Muscle layer of duodenum (tissue), 2 donors: ENCODE measurements around the gene MN1.

Source experiments
- H3K27ac ChIP-seq: one replicate; pipeline ENCODE4 v1.7.0; 2013; ENCODE audit warnings: mild to moderate bottlenecking, low read length
- H3K27me3 ChIP-seq: one replicate; pipeline ENCODE4 v1.7.0; 2013; ENCODE audit warnings: low read depth, mild to moderate bottlenecking, control low read depth, low read length
- H3K36me3 ChIP-seq, 2 donors: one replicate each; pipeline ENCODE4 v1.7.0; 2013; ENCODE audit warnings: low read length in 2 of 2, control low read depth in 1 of 2, mild to moderate bottlenecking in 1 of 2; ENCODE audit not compliant: insufficient read depth in 2 of 2, control insufficient read depth in 1 of 2
- H3K4me1 ChIP-seq, 2 donors: one replicate each; pipeline ENCODE4 v1.7.0; 2013; ENCODE audit warnings: low read length in 2 of 2, mild to moderate bottlenecking in 2 of 2, control low read depth in 1 of 2, moderate library complexity in 1 of 2; ENCODE audit not compliant: insufficient read depth in 2 of 2, control insufficient read depth in 1 of 2
- H3K4me3 ChIP-seq, 2 donors: one replicate each; pipeline ENCODE4 v1.7.0; 2013; ENCODE audit warnings: low read length in 2 of 2, low read depth in 1 of 2, mild to moderate bottlenecking in 1 of 2
- H3K9me3 ChIP-seq, 2 donors: one replicate each; pipeline ENCODE4 v1.7.0; 2013; ENCODE audit warnings: low read length in 2 of 2, control low read depth in 1 of 2, mild to moderate bottlenecking in 1 of 2; ENCODE audit not compliant: control insufficient read depth in 1 of 2
- donor health status: healthy.

The MN1 gene

GRCh38 chr22:27805841-27806240, 4.3 kb upstream of the MN1 start:
- no peaks in the 10 kb centered on the region for H3K36me3 ChIP-seq
- H3K27me3 ChIP-seq: no peaks in the 10 kb centered on the region
- peaks cover 0 to 15% of the 10 kb centered on the region in 2 donors for H3K4me1 ChIP-seq
- no peaks in the 10 kb centered on the region for H3K9me3 ChIP-seq
- no peak overlapping the region for H3K27ac ChIP-seq
- no peak overlapping the region for H3K4me3 ChIP-seq

DNA sequence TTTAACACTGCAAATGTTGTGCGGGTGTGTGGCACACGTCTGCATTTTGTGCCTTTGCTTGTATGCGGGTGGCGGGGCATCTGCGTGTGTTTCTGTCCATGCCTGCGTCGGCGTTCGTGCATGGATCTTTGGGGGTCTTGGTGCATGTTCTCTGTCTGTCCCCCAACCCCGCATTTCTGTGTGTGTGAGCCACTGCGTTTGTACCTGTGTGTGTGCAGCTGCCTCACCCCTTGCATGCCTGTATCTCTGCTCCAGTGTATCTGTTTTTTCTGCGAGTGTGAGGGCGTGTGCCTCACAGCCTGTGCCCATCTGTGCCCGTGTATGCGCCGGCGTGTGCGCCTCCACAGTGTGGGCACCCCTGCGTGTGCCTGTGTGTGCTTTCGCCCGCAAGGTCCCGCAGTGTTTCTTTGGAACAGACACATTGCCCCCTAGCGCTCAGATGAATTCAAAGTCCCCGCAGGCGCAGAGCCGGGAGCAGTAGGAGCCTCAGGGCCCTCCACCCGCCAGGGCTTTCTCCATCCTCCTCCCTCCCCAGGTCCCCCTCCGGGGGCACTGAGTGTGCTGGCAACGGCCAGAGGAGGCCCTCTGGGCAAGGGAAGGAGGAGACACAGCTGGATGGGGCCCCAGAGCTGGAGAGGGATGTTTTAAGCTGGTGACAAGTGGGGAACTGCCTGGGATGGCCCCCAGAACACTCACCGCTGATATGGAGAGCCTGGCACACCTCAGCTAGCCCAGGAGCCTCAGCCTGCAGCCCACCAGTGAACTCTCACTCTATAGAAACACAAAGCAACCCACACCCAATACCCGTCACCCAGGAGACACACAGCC, 3.1 kb upstream of the MN1 start:
- no peaks in the 10 kb centered on the region for H3K36me3 ChIP-seq
- no peaks in the 10 kb centered on the region for H3K27me3 ChIP-seq
- peaks cover 0 to 16% of the 10 kb centered on the region in 2 donors for H3K4me1 ChIP-seq
- H3K4me3 ChIP-seq: no peak overlapping the region
- H3K9me3 ChIP-seq: no peaks in the 10 kb centered on the region
- no peak overlapping the region for H3K27ac ChIP-seq

DNA sequence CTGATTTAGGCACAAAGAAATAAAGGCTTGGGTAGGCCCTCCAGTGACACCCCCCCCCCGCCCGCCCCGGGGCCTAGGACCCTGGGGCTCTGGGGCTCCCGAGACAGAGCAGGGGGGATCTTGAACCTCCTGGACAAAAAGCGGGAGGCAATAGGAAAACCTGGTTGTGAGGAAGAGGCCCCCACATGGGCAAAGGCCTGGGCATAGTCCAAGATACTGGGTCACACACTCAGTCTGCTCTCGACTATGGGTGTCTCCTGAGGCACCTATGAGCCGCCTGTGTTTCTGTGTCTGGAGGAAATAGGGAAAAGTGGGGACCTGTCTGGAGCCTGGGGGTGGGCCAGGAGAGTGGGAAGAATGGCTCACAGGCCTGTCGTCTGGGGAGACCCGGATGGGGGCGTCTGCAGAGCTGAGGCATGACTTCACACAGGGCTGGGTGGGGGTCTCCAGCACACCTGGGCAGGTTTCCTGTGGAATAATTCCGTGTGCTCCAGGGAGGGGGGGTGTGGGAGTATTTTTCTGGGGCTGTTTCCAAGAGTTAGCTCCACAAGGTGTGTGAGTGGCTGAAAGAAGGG, 2.4 kb upstream of the MN1 start:
- H3K4me3 ChIP-seq: no peak overlapping the region
- no peaks in the 10 kb centered on the region for H3K36me3 ChIP-seq
- H3K27me3 ChIP-seq: no peaks in the 10 kb centered on the region
- peaks cover 0 to 23% of the 10 kb centered on the region in 2 donors for H3K4me1 ChIP-seq
- H3K9me3 ChIP-seq: no peaks in the 10 kb centered on the region
- H3K27ac ChIP-seq: no peak overlapping the region

GRCh38 chr22:27802346-27803073, 954 bp upstream of the MN1 start:
- H3K4me1 ChIP-seq: peaks cover 0 to 31% of the 10 kb centered on the region in 2 donors
- no peak overlapping the region for H3K27ac ChIP-seq
- H3K36me3 ChIP-seq: no peaks in the 10 kb centered on the region
- H3K4me3 ChIP-seq: peak overlapping the region; percentile 56 to 90
- no peaks in the 10 kb centered on the region for H3K27me3 ChIP-seq
- H3K9me3 ChIP-seq: no peaks in the 10 kb centered on the region

DNA sequence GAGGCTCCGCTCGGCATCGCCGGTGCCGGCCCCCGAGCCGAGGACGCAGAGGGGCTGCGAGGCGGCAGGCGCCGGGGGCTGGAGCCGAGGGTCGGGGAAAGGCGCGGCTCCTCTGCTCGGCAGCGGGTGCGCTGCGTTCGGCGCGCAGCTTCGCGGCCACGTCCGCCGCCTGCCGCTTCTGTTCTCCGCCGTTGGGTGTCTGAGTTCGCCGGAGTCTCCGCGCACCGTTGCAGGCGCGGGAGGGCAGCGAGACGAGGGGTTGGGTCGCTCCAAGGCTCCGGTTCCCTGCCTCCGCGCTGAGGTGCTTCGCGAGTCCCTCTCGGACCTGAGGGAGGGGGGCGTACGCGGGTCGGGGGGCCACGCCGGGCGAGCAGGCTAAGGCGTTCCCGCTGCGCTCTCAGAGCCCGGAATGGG, 347 bp downstream of the MN1 start:
- Histone ChIP-seq H3K4me1 (peaks cover 0 to 31% of the 10 kb centered on the region in 2 donors), H3K27ac (no peak overlapping the region), H3K9me3 (no peaks in the 10 kb centered on the region), H3K36me3 (no peaks in the 10 kb centered on the region), H3K27me3 (no peaks in the 10 kb centered on the region), H3K4me3 (peak overlapping the region; percentile 56 to 90)

- peak overlapping the region; percentile 53 to 90 for H3K4me3 ChIP-seq
- no peak overlapping the region for H3K27ac ChIP-seq
- peaks cover 0 to 31% of the 10 kb centered on the region in 2 donors for H3K4me1 ChIP-seq
- H3K9me3 ChIP-seq: no peaks in the 10 kb centered on the region
- H3K36me3 ChIP-seq: no peaks in the 10 kb centered on the region
- H3K27me3 ChIP-seq: no peaks in the 10 kb centered on the region
Observed at GRCh38 chr22:27800250-27801201, 1.0 kb downstream of the MN1 start.

DNA sequence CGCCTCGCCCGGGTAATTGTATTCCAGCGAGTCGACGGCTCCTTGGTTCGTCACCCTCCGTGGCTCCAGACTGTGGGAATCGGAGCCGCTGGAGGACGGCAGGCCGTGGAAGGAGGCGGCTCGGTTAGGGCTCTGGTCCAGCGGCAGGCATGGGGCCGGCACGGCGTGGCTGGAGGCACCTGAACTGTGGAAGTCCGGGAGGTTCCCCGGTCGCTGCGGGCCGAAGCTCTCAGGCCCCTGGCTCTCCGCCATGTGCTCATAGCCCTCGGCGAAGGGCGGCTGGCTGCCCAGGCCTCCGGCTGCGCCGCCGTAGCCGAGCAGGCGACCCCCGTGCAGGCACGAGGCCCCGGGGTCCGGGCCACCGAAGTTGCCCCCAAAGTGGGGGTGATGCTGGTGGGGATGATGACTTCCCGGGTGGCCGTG, 1.7 kb downstream of the MN1 start:
- Histone ChIP-seq H3K27me3 (no peaks in the 10 kb centered on the region), H3K9me3 (no peaks in the 10 kb centered on the region), H3K4me3 (peak overlapping the region; percentile 53 to 90), H3K4me1 (peaks cover 0 to 31% of the 10 kb centered on the region in 2 donors), H3K36me3 (no peaks in the 10 kb centered on the region), H3K27ac (no peak overlapping the region)

- Histone ChIP-seq H3K27ac (no peak overlapping the region), H3K4me3 (peak overlapping the region; percentile 53 to 90), H3K27me3 (no peaks in the 10 kb centered on the region), H3K4me1 (peaks cover 0 to 26% of the 10 kb centered on the region in 2 donors), H3K36me3 (no peaks in the 10 kb centered on the region), H3K9me3 (no peaks in the 10 kb centered on the region)
Observed at GRCh38 chr22:27799015-27799826, 2.3 kb downstream of the MN1 start.

DNA sequence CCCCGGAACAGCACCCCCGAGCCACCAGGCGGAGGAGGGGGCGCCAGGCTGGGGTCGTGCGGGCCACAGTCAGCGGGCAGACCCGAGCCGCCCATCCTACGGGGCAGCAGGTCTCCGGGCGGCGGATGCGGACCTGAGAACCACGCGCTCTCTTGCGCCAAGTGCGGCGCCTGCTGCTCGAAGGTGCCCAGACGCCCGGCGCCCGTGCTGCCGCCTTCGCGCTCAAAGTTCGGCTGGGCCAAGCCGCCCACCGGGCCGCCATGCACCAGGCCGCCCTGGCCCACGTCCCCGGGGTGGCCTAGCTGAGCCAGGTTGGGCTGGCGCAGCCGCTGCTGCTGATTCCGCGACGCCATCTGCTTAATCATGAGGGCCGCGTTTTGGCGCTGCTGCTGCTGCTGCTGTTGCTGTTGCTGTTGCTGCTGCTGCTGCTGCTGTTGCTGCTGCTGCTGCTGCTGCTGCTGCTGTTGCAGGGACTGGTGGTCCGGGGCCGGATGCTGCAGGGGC, 3.0 kb downstream of the MN1 start:
- Histone ChIP-seq H3K9me3 (no peaks in the 10 kb centered on the region), H3K27ac (no peak overlapping the region), H3K36me3 (no peaks in the 10 kb centered on the region), H3K27me3 (no peaks in the 10 kb centered on the region), H3K4me3 (peak overlapping the region in 1 of 2 donors; percentile 90), H3K4me1 (peaks cover 0 to 24% of the 10 kb centered on the region in 2 donors)
